MCF 10A (cell line): Measurements from ENCODE around the gene FSHB. TPM values are rescaled to one million over a fixed set of nuclear protein-coding genes. Genes with fewer than 3 reads are reported as not detected.
A peak's percentile ranks its signal among the peaks of the same experiment; 100 is the strongest.

Experiments used
- BruUV-seq: library from RNA; stranded (reverse); fragments of 400-500 nt; replicated peaks from 2 replicates; lab custom pipeline; 2021; lab: Mats Ljungman, UMichigan
- CTCF ChIA-PET: fragments of 300-600 bp; sonication (Branson Sonifier 250); formaldehyde crosslinking; extraction: SDS; loops from one replicate; lab custom pipeline; 2021; ENCODE audit warnings: antibody characterized with exemption, inconsistent platforms; lab: Yijun Ruan, JAX
- POLR2A ChIA-PET: fragments of 300-600, 350-650 bp; sonication (Branson Sonifier 250); formaldehyde crosslinking; extraction: SDS; loops from one replicate; lab custom pipeline; 2020; ENCODE audit warnings: antibody characterized with exemption, inconsistent platforms; lab: Yijun Ruan, JAX
- DNase-seq: peaks from one replicate; pipeline ENCODE4 v3.0.0-alpha.2; 2018; ENCODE audit not compliant: unreplicated experiment
- H3K27ac Mint-ChIP-seq: one replicate; pipeline ENCODE4 v1.8.0; 2022; ENCODE audit warnings: mild to moderate bottlenecking, low read depth, mixed read lengths; ENCODE audit not compliant: unreplicated experiment
- H3K27me3 Mint-ChIP-seq: one replicate; pipeline ENCODE4 v1.8.0; 2022; ENCODE audit warnings: mixed read lengths; ENCODE audit not compliant: insufficient read depth, unreplicated experiment
- H3K36me3 Mint-ChIP-seq: one replicate; pipeline ENCODE4 v1.8.0; 2022; ENCODE audit warnings: mild to moderate bottlenecking, moderate library complexity, mixed read lengths; ENCODE audit not compliant: insufficient read depth, unreplicated experiment
- H3K4me1 Mint-ChIP-seq: one replicate; pipeline ENCODE4 v1.8.0; 2022; ENCODE audit warnings: mixed read lengths; ENCODE audit not compliant: insufficient read depth, unreplicated experiment
- H3K4me3 Mint-ChIP-seq: one replicate; pipeline ENCODE4 v1.8.0; 2022; ENCODE audit warnings: mild to moderate bottlenecking, moderate library complexity, mixed read lengths; ENCODE audit not compliant: unreplicated experiment
- H3K9me3 Mint-ChIP-seq: one replicate; pipeline ENCODE4 v1.8.0; 2022; ENCODE audit warnings: mixed read lengths; ENCODE audit not compliant: unreplicated experiment
- CTCF ChIP-seq: fragments of 200-600 bp; IDR thresholded peaks from one replicate; pipeline ENCODE4 v1.8.0; 2022; ENCODE audit warnings: antibody characterized with exemption, mild to moderate bottlenecking; ENCODE audit not compliant: unreplicated experiment
- intact Hi-C: fragments of 100-400 bp; cut with micrococcal nuclease; formaldehyde crosslinking; loops from 2 replicates; pipeline ENCODE4 v1.14.1; 2022
- total RNA-seq: library from RNA; stranded (reverse); gene quantifications from 2 replicates; pipeline ENCODE4 v1.2.3, GENCODE V29; 2022

FSHB gene
- total RNA-seq, 1 experiment from 2014 or later = not detected

GRCh38 chr11:30228323-30228884 is 2.4 kb upstream of the FSHB start:
- intact Hi-C loops = no loop called here
- Mint-ChIP-seq H3K36me3 (no peaks in the 10 kb centered on the region), H3K27ac (no peak overlapping the region), H3K27me3 (no peaks in the 10 kb centered on the region), H3K9me3 (no peaks in the 10 kb centered on the region), H3K4me1 (no peaks in the 10 kb centered on the region), H3K4me3 (no peak overlapping the region)
- TF ChIP-seq CTCF = no peak
- POLR2A ChIA-PET = no interaction called here
- BruUV-seq = no TSS peak
- no peak for DNase-seq
- CTCF ChIA-PET = no interaction called here

- peaks cover 2% of the 10 kb centered on the region for H3K4me1 Mint-ChIP-seq
- ChIA-PET POLR2A (no interaction called here), CTCF (interaction anchor here (0.6 to 1.6 kb wide), 4 partner anchors 12 to 110 kb away, joined by 3 to 9 read pairs (median 6); no protein-coding TSS in a partner anchor)
- H3K9me3 Mint-ChIP-seq = no peaks in the 10 kb centered on the region
- no peaks in the 10 kb centered on the region for H3K27me3 Mint-ChIP-seq
- H3K4me3 Mint-ChIP-seq = no peak overlapping the region
- TF ChIP-seq CTCF = no peak
- no peaks in the 10 kb centered on the region for H3K36me3 Mint-ChIP-seq
- BruUV-seq = no TSS peak
- DNase-seq = no peak
- H3K27ac Mint-ChIP-seq = no peak overlapping the region
- intact Hi-C loops = no loop called here
Measured at GRCh38 chr11:30239025-30239424, 8.2 kb downstream of the FSHB start.

GRCh38 chr11:30244265-30244664 is 13.5 kb downstream of the FSHB start:
- H3K27ac Mint-ChIP-seq = no peak overlapping the region
- H3K4me1 Mint-ChIP-seq = peaks cover 10% of the 10 kb centered on the region
- DNase-seq = peak; percentile 28
- H3K27me3 Mint-ChIP-seq = no peaks in the 10 kb centered on the region
- no peaks in the 10 kb centered on the region for H3K36me3 Mint-ChIP-seq
- BruUV-seq = no TSS peak
- POLR2A ChIA-PET = no interaction called here
- no peaks in the 10 kb centered on the region for H3K9me3 Mint-ChIP-seq
- H3K4me3 Mint-ChIP-seq = no peak overlapping the region
- TF ChIP-seq CTCF = no peak
- CTCF ChIA-PET = interaction anchor here (0.6 kb wide), 1 partner anchor 1932 kb away, joined by 3 read pairs; no protein-coding TSS in a partner anchor
- intact Hi-C loops = no loop called here

GRCh38 chr11:30245621-30246020 is 14.8 kb downstream of the FSHB start:
- POLR2A ChIA-PET = no interaction called here
- no peak overlapping the region for H3K4me3 Mint-ChIP-seq
- DNase-seq = no peak
- TF ChIP-seq CTCF = no peak
- CTCF ChIA-PET = no interaction called here
- no peaks in the 10 kb centered on the region for H3K27me3 Mint-ChIP-seq
- H3K36me3 Mint-ChIP-seq = no peaks in the 10 kb centered on the region
- no peaks in the 10 kb centered on the region for H3K9me3 Mint-ChIP-seq
- H3K4me1 Mint-ChIP-seq = peaks cover 10% of the 10 kb centered on the region
- no peak overlapping the region for H3K27ac Mint-ChIP-seq
- BruUV-seq = no TSS peak
- intact Hi-C loops = no loop called here
